Fibroblast of lung (primary cell): ENCODE measurements around the gene SCAF8. TPM values are rescaled to one million over a fixed set of nuclear protein-coding genes. Genes with fewer than 3 reads are reported as not detected.
"Not testable (repeated sequence)": the region's sequence is repeated elsewhere in the genome, so short reads cannot be mapped to it uniquely, and the experiment has no call there.

Experiments
- DNase-seq, 2 donors: peaks; one replicate each; pipeline versions ENCODE4 v3.0.0 to v3.0.0-alpha.2; 2010; ENCODE audit warnings: low read depth in 2 of 2
- H2AFZ ChIP-seq: 2 replicates; pipeline ENCODE4 v1.5.1; 2012; ENCODE audit warnings: low read length, control low read depth, inconsistent platforms
- H3K27ac ChIP-seq: 2 replicates; pipeline ENCODE4 v1.5.1; 2011; ENCODE audit warnings: low read length, control low read depth; ENCODE audit not compliant: insufficient read depth
- H3K27me3 ChIP-seq: 2 replicates; pipeline ENCODE4 v1.5.1; 2011; ENCODE audit warnings: mild to moderate bottlenecking, low read length; ENCODE audit not compliant: control insufficient read depth, insufficient read depth
- H3K36me3 ChIP-seq: 2 replicates; pipeline ENCODE4 v1.5.1; 2011; ENCODE audit warnings: low read length; ENCODE audit not compliant: control insufficient read depth, insufficient read depth
- H3K4me1 ChIP-seq: 2 replicates; pipeline ENCODE4 v1.5.1; 2011; ENCODE audit warnings: low read length; ENCODE audit not compliant: control insufficient read depth, insufficient read depth; ENCODE audit errors: extremely low read depth
- H3K4me2 ChIP-seq: 2 replicates; pipeline ENCODE4 v1.5.1; 2011; ENCODE audit warnings: low read length, control low read depth; ENCODE audit not compliant: insufficient read depth; ENCODE audit errors: extremely low read depth
- H3K4me3 ChIP-seq, 4 experiments: fragments of 200-600 bp in 1 of 4; sonication (generic) in 1 of 4; replicated peaks in 1 of 4; 2 replicates each; pipeline ENCODE4 v1.5.1; 2011 to 2016; ENCODE audit warnings: low read length in 4 of 4, low read depth in 3 of 4, mild to moderate bottlenecking in 3 of 4, control low read depth in 2 of 4, inconsistent platforms in 1 of 4, mixed read lengths in 1 of 4; ENCODE audit not compliant: insufficient read depth in 1 of 4; ENCODE audit errors: control extremely low read depth in 1 of 4
- H3K79me2 ChIP-seq: 2 replicates; pipeline ENCODE4 v1.5.1; 2012; ENCODE audit warnings: mild to moderate bottlenecking, low read length, inconsistent platforms; ENCODE audit not compliant: control insufficient read depth, insufficient read depth
- H3K9ac ChIP-seq: 2 replicates; pipeline ENCODE4 v1.5.1; 2011; ENCODE audit warnings: mild to moderate bottlenecking, low read length, control low read depth; ENCODE audit not compliant: insufficient read depth
- H3K9me3 ChIP-seq: 2 replicates; pipeline ENCODE4 v1.5.1; 2012; ENCODE audit warnings: low read depth, low read length; ENCODE audit not compliant: control insufficient read depth, insufficient read depth
- H4K20me1 ChIP-seq: 2 replicates; pipeline ENCODE4 v1.5.1; 2011; ENCODE audit warnings: low read length; ENCODE audit not compliant: control insufficient read depth, insufficient read depth; ENCODE audit errors: extremely low read depth
- EZH2 ChIP-seq: IDR thresholded peaks from 2 replicates; pipeline ENCODE4 v1.5.1; 2012; ENCODE audit warnings: low read length, control low read depth, mild to moderate bottlenecking; ENCODE audit errors: missing control alignments
- polyA plus RNA-seq, 2 donors: library from polyadenylated mRNA; depleted of rRNA in 1 of 2; stranded (reverse) in 1 of 2; unstranded in 1 of 2; fragments of >200 nt; gene quantifications; 2 replicates each; pipeline ENCODE4 v1.2.1, GENCODE V29; 2011 to 2012; ENCODE audit warnings: missing spikeins in 1 of 2
- total RNA-seq: library from RNA; depleted of rRNA; stranded (reverse); fragments of >200 nt; gene quantifications from 2 replicates; pipeline ENCODE4 v1.2.1, GENCODE V29; 2014
- TF ChIP-seq, protein P1 (sequence below), 2 donors: IDR thresholded peaks in 1 of 2; conservative IDR thresholded peaks in 1 of 2; 1 replicate in 1 of 2; 2 replicates in 1 of 2; pipeline ENCODE4 v1.5.1; 2011 to 2012; ENCODE audit warnings: low read length in 2 of 2, control low read depth in 1 of 2, inconsistent platforms in 1 of 2, low read depth in 1 of 2, mild to moderate bottlenecking in 1 of 2

The SCAF8 gene
- total and polyA plus RNA-seq, 2 donors (not counting 1 experiment from before 2014, with no cell fraction given): 28.5 to 30.9 TPM

- Histone ChIP-seq H3K79me2 (no peaks in the 10 kb centered on the region), H3K9ac (no peak overlapping the region), H3K4me2 (no peak overlapping the region), H3K27me3 (no peaks in the 10 kb centered on the region), H3K4me1 (no peaks in the 10 kb centered on the region), H2AFZ (no peak overlapping the region), H3K27ac (no peak overlapping the region), H4K20me1 (no peaks in the 10 kb centered on the region), H3K9me3 (no peaks in the 10 kb centered on the region), H3K4me3 (no peak overlapping the region), H3K36me3 (no peaks in the 10 kb centered on the region)
- no peak for DNase-seq
- TF ChIP-seq EZH2: no peak
- TF ChIP-seq, protein P1, sequence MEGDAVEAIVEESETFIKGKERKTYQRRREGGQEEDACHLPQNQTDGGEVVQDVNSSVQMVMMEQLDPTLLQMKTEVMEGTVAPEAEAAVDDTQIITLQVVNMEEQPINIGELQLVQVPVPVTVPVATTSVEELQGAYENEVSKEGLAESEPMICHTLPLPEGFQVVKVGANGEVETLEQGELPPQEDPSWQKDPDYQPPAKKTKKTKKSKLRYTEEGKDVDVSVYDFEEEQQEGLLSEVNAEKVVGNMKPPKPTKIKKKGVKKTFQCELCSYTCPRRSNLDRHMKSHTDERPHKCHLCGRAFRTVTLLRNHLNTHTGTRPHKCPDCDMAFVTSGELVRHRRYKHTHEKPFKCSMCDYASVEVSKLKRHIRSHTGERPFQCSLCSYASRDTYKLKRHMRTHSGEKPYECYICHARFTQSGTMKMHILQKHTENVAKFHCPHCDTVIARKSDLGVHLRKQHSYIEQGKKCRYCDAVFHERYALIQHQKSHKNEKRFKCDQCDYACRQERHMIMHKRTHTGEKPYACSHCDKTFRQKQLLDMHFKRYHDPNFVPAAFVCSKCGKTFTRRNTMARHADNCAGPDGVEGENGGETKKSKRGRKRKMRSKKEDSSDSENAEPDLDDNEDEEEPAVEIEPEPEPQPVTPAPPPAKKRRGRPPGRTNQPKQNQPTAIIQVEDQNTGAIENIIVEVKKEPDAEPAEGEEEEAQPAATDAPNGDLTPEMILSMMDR (conservative IDR thresholded peaks at IDR 0.05 in 1 of 2, IDR thresholded peaks at IDR 0.05 in 1 of 2; ENCODE audit: low read depth in 1 of 2, low read length in 2 of 2): no peak
Measured at GRCh38 chr6:154709621-154710020, 23.6 kb upstream of the SCAF8 start.

GRCh38 chr6:154710689-154711088, 22.5 kb upstream of the SCAF8 start:
- Histone ChIP-seq H3K4me2 (no peak overlapping the region), H2AFZ (no peak overlapping the region), H3K9ac (no peak overlapping the region), H3K27me3 (no peaks in the 10 kb centered on the region), H3K36me3 (no peaks in the 10 kb centered on the region), H3K27ac (no peak overlapping the region), H3K79me2 (no peaks in the 10 kb centered on the region), H3K4me1 (no peaks in the 10 kb centered on the region), H4K20me1 (no peaks in the 10 kb centered on the region), H3K4me3 (no peak overlapping the region), H3K9me3 (no peaks in the 10 kb centered on the region)
- DNase-seq: no peak
- TF ChIP-seq, protein P1 (conservative IDR thresholded peaks at IDR 0.05 in 1 of 2, IDR thresholded peaks at IDR 0.05 in 1 of 2; ENCODE audit: low read depth in 1 of 2, low read length in 2 of 2): no peak
- no peak for TF ChIP-seq EZH2

GRCh38 chr6:154715446-154715845, 17.8 kb upstream of the SCAF8 start:
- DNase-seq: no peak
- no peak for TF ChIP-seq EZH2
- TF ChIP-seq, protein P1 (conservative IDR thresholded peaks at IDR 0.05 in 1 of 2, IDR thresholded peaks at IDR 0.05 in 1 of 2; ENCODE audit: low read depth in 1 of 2, low read length in 2 of 2): no peak
- H3K36me3 ChIP-seq: no peaks in the 10 kb centered on the region
- no peaks in the 10 kb centered on the region for H3K9me3 ChIP-seq
- H3K27me3 ChIP-seq: no peaks in the 10 kb centered on the region
- no peak overlapping the region for H3K4me2 ChIP-seq
- H3K79me2 ChIP-seq: no peaks in the 10 kb centered on the region
- no peak overlapping the region for H3K4me3 ChIP-seq
- H2AFZ ChIP-seq: no peak overlapping the region
- H3K9ac ChIP-seq: no peak overlapping the region
- H3K4me1 ChIP-seq: no peaks in the 10 kb centered on the region
- H3K27ac ChIP-seq: no peak overlapping the region
- no peaks in the 10 kb centered on the region for H4K20me1 ChIP-seq

DNA sequence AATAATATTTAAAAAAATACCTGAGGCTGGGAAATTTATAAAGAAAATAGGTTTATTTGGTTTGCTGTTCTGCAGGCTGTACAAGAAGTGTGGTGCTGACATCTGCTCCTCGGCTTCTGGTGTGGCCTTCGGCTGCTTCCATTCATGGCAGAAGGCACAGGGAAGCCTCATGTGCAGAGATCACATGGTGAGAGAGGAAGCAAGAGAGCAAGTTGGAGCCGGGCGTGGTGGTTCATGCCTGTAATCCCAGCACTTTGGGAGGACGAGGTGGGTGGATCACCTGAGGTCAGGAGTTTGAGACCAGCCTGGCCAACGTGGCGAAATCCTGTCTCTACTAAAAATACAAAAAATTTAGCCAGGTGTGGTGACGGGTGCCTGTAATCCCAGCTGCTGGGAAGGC, 16.9 kb upstream of the SCAF8 start:
- not testable (repeated sequence) for DNase-seq, H3K9ac ChIP-seq, H3K36me3 ChIP-seq, H3K4me1 ChIP-seq, H3K27me3 ChIP-seq, H3K9me3 ChIP-seq, H4K20me1 ChIP-seq, H2AFZ ChIP-seq, H3K4me2 ChIP-seq, H3K4me3 ChIP-seq, H3K79me2 ChIP-seq, H3K27ac ChIP-seq
